Ramos (cell line): ENCODE data around the gene KCNJ9.

Source experiments
- in situ Hi-C: fragments of 300-500 bp; cut with MboI; formaldehyde crosslinking; loops from one replicate; pipeline ENCODE4 v1.14.3; 2022; ENCODE audit warnings: low sequenced_read_pairs; ENCODE audit not compliant: unreplicated experiment

Gene KCNJ9

DNA sequence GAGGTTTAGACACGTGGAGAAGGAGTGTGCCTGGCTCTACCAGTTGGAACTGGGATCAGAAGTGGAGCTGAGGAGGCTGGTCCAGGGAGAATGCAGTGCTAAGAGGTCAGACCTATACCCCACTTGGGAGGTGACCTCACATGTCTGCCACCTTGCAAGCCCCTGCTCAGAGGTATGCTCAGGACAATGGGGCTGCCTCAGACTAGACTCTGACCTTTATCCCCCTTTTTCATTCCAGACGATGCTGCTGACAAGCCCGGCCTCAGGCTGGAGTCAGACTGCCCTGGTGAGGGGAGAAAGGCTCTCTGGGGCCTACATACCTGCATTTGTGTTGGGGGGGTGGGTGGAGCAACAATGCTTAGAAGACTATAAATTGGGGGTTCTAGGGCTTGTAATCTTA lies 16.6 kb upstream of the KCNJ9 start:
- in situ Hi-C loops = no loop called here

GRCh38 chr1:160066829-160067745 lies 14.3 kb upstream of the KCNJ9 start:
- in situ Hi-C loops = no loop called here

- in situ Hi-C loops = no loop called here
These were observed 13.1 kb upstream of the KCNJ9 start for GRCh38 chr1:160068225-160068624.

GRCh38 chr1:160069460-160070231 lies 11.7 kb upstream of the KCNJ9 start, which contains the start of gene KCNJ10:
TSS of gene KCNJ10 (minus strand) at chr1:160070160. CDS start at chr1:160042532, 27,628 bp downstream.
- in situ Hi-C loops = no loop called here

DNA sequence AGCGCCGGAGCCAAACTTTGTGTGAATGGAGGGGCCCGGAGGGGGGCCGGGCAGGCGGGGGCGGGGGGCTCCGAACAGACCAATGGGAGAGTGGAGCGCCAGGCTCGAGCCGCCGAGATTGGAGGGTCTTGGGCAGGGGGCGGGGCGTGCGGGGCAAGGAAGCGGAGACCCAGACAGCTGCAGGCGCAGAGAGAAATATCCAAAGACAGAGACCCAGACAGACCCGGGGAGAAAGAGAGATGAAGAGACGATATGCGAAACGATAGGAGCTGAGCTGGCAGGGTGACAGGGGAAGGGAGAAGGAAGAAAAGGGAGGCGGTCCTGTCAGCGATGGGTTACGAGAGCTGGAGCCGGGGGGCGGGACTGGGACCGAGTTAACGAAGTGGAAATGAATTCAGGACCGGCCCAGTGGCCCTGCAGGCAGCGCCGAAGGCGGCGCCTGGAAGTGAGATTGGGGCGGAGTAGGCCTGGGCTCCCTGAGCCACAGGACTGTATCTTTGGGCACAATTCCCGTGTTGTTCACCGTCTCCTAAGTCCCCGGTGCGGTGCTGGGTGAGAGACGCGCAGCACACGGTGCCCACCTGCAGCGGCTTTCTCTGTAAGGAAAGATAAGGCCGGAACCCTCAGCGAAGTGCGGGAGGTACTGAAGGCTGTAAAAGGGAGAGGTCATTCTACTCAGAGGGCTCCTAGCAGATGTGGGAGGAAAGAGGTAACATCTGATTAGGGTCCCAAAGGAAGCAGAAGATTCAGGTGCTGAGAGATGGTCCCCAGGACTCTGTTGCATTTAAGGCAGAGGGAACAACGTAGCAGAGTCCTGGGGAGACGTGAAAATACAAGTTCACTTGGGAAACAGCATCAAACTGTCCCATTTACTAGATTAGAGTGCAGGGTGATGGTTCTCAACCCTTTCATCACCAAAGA lies 10.8 kb upstream of the KCNJ9 start:
- in situ Hi-C loops = no loop called here

DNA sequence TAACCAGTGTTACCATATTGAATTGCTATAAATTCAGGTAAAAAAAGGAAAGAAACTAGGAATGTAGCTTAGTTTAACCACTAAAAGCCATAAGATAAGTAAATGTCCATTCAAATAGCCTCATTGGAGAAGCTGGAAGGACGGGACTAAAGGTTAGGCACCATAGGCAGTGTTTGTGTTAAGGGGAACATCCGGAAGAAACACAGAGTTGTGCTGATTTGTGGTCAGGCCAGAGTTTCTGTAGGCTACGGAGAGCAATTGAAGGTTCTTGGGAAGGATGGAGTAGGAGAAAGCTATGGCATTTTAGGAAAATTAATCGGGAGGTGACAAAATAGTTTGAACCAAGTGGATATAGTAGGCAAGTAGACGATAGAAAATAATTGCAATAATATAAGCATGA lies 10.0 kb upstream of the KCNJ9 start:
- in situ Hi-C loops = no loop called here

DNA sequence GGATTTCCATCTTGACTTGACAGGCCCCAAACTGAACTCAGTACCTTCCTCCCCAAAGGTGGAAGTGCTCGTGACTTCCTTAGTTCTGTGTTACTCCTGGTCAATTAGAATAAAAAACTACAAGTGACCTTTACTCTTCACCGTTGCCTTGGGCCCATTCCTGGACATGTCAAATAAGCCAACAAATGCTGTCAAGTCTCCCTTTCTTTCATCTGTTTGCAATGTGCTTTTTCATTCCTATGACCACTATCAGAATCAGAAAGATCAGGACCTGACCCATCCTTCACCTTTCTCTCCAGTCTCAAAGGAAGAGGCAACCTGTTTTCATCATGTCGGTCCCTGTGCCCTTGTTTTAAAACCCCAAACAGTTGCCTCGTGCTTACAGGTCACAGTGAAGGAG lies 6.5 kb upstream of the KCNJ9 start:
- in situ Hi-C loops = no loop called here

- in situ Hi-C loops = no loop called here
These were observed 5.5 kb upstream of the KCNJ9 start for GRCh38 chr1:160075836-160076235.

GRCh38 chr1:160076295-160076694 lies 5.0 kb upstream of the KCNJ9 start:
- in situ Hi-C loops = no loop called here

GRCh38 chr1:160077486-160077885 lies 3.9 kb upstream of the KCNJ9 start:
- in situ Hi-C loops = no loop called here

- in situ Hi-C loops = no loop called here
These were observed 2.7 kb upstream of the KCNJ9 start for GRCh38 chr1:160078512-160079195.

- in situ Hi-C loops = no loop called here
These were observed 1.9 kb upstream of the KCNJ9 start for GRCh38 chr1:160079448-160079847.

DNA sequence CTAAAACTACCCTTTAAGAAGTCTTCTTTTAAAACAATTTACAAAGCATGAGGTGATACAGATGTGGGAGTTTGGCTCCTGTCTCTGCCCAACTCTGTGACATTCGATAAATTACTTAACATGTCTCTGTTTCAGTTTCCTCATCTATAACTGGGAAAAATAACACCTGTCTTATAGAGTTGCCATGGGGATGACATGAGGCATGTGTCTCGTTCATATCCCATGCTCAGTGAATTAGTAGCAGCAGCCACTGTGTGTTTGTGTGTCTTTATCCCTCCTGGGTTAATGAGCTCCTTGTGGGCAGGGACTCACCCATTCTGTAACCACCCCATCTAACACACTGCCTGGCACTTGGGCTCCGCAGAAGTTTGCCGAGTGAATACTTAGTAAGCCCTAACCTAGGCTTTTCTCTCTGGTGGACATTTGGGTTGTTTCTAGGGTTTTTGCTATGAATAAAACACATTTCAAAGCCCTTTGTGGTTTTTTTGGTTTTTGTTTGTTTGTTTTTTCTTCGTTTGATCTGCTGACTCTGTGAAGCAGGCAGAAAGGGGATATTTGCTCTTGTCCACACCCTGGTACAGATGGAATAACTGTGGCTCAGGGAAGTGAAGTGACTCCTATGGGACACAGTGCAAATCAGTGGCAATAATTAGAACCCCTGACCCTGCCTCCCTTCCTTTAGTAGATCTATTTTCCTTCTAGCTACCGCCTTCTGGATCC lies 797 bp upstream of the KCNJ9 start:
- in situ Hi-C loops = no loop called here

GRCh38 chr1:160082487-160082886 lies 1.1 kb downstream of the KCNJ9 start:
- in situ Hi-C loops = no loop called here

- in situ Hi-C loops = no loop called here
These were observed 1.6 kb downstream of the KCNJ9 start for GRCh38 chr1:160082926-160083325.

DNA sequence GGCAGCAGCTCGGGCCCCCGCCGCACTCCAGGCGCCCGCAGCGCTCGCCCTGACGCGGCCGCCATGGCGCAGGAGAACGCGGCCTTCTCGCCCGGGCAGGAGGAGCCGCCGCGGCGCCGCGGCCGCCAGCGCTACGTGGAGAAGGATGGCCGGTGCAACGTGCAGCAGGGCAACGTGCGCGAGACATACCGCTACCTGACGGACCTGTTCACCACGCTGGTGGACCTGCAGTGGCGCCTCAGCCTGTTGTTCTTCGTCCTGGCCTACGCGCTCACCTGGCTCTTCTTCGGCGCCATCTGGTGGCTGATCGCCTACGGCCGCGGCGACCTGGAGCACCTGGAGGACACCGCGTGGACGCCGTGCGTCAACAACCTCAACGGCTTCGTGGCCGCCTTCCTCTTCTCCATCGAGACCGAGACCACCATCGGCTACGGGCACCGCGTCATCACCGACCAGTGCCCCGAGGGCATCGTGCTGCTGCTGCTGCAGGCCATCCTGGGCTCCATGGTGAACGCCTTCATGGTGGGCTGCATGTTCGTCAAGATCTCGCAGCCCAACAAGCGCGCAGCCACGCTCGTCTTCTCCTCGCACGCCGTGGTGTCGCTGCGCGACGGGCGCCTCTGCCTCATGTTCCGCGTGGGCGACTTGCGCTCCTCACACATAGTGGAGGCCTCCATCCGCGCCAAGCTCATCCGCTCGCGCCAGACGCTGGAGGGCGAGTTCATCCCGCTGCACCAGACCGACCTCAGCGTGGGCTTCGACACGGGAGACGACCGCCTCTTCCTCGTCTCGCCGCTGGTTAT lies 2.8 kb downstream of the KCNJ9 start:
- in situ Hi-C loops = no loop called here

- in situ Hi-C loops = no loop called here
These were observed 3.5 kb downstream of the KCNJ9 start for GRCh38 chr1:160084771-160085321.
